Prostate gland (tissue), 2 donors: ENCODE results near the gene MTCL3.

Source experiments
- DNase-seq: peaks from one replicate; pipeline ENCODE4 v3.0.0-alpha.2; 2019; ENCODE audit warnings: low spot score
- H3K27ac ChIP-seq, 2 donors: fragments of 200-600 bp; sonication (generic); 2 replicates each; pipeline ENCODE4 v1.5.1; 2017 to 2019
- H3K27me3 ChIP-seq: fragments of 200-600 bp; sonication (generic); replicated peaks from 2 replicates; pipeline ENCODE4 v1.5.1; 2019; ENCODE audit not compliant: insufficient read depth
- H3K36me3 ChIP-seq, 2 donors: fragments of 200-600 bp; sonication (generic); 1 replicate in 1 of 2; 2 replicates in 1 of 2; pipeline versions ENCODE4 v1.5.1 to v1.8.1; 2017 to 2019
- H3K4me1 ChIP-seq: fragments of 200-600 bp; sonication (generic); replicated peaks from 2 replicates; pipeline ENCODE4 v1.5.1; 2019
- H3K4me3 ChIP-seq, 2 donors: fragments of 200-600 bp; sonication (generic); 2 replicates each; pipeline ENCODE4 v1.5.1; 2017 to 2019
- H3K9me3 ChIP-seq: fragments of 200-600 bp; sonication (generic); 2 replicates; pipeline ENCODE4 v1.5.1; 2017
- POLR2A ChIP-seq: fragments of 450-650 bp; IDR thresholded peaks from one replicate; pipeline ENCODE4 v1.6.1; 2016; ENCODE audit warnings: antibody characterized with exemption, mild to moderate bottlenecking
- POLR2AphosphoS5 ChIP-seq: sonication (generic); formaldehyde crosslinking; IDR thresholded peaks from one replicate; pipeline ENCODE4 v1.6.1; 2017; ENCODE audit warnings: antibody characterized with exemption
- WGBS: methylation state at CpG from one replicate; pipeline ENCODE4 v1.1.5; 2018; 5-methylcytosine and 5-hydroxymethylcytosine counted together
- intact Hi-C: fragments of 100-400 bp; cut with DNase I; formaldehyde crosslinking; loops from one replicate; pipeline ENCODE4 v1.14.2; 2022
- TF ChIP-seq, protein P1 (sequence below), 4 experiments: fragments of 200-600 bp in 2 of 4; fragments of 450-650 bp in 2 of 4; sonication (generic) in 2 of 4; IDR thresholded peaks; 1 replicate in 3 of 4; 2 replicates in 1 of 4; pipeline ENCODE4 v1.5.1; 2016 to 2019; ENCODE audit warnings: antibody characterized with exemption in 4 of 4, mild to moderate bottlenecking in 2 of 4, moderate library complexity in 2 of 4

MTCL3 gene

DNA sequence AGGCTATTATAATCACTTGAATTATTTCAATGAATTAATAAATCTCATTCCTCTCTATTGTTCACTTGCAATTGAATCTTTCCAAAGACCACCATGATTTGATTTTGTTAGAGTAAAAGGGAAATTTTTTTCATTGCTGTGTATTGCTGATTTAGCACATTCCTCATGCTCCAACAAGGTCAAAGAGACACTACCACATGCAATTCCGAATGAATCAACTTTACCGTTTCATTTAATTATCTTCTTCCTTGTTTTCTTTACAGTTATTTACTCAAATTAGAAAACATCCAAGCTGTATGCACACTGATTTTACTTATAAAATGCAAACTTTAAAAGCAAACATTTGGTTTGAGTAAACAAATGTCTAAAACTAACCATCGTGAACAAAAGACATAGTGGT lies 60.9 kb downstream of the MTCL3 start:
- no peaks in the 10 kb centered on the region for H3K27me3 ChIP-seq
- peak overlapping the region; percentile 83 to 88 for H3K27ac ChIP-seq
- 21% methylated on average over 3 of the region's 3 CpGs for WGBS
- no peak for DNase-seq
- H3K9me3 ChIP-seq = no peaks in the 10 kb centered on the region
- TF ChIP-seq POLR2A = no peak
- no peak for TF ChIP-seq POLR2AphosphoS5
- TF ChIP-seq, protein P1, sequence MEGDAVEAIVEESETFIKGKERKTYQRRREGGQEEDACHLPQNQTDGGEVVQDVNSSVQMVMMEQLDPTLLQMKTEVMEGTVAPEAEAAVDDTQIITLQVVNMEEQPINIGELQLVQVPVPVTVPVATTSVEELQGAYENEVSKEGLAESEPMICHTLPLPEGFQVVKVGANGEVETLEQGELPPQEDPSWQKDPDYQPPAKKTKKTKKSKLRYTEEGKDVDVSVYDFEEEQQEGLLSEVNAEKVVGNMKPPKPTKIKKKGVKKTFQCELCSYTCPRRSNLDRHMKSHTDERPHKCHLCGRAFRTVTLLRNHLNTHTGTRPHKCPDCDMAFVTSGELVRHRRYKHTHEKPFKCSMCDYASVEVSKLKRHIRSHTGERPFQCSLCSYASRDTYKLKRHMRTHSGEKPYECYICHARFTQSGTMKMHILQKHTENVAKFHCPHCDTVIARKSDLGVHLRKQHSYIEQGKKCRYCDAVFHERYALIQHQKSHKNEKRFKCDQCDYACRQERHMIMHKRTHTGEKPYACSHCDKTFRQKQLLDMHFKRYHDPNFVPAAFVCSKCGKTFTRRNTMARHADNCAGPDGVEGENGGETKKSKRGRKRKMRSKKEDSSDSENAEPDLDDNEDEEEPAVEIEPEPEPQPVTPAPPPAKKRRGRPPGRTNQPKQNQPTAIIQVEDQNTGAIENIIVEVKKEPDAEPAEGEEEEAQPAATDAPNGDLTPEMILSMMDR (IDR thresholded peaks at IDR 0.05) = no peak
- intact Hi-C loops = loop anchor here (2.0 to 5.0 kb wide), 2 partner anchors 66 to 115 kb away; partner anchors contain the start of gene ECHDC1
- peak overlapping the region in 1 of 2 donors; percentile 26 for H3K4me3 ChIP-seq
- no peaks in the 10 kb centered on the region for H3K4me1 ChIP-seq
- H3K36me3 ChIP-seq = no peaks in the 10 kb centered on the region

DNA sequence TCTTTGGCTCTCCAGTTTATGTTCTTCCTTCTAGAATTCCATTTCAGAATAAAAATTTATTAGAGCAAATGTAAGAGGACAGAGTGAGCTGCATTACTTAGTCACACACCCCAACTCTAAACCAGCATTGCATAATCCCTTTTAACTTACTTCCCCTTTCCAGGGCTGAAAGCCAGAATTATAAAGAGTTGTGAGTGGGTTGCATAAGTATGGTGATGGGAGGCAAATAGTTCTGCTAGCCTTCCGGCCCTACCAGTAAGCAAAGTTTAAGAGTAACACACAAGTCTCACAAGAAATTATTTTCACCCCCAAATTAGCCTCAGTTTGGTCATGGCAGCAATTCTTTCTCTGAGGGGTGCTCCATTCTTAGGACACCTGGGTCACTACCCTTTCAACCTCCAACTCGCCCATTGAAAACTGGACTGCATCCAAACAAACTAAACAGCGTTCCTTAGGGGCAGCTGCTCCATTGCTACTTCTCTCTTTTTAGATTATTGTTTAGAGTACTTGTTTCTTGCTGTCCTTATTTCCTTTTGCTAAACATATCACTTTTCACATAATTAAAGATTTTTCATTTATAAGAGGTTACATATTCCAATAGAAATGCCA lies 61.6 kb downstream of the MTCL3 start:
- Histone ChIP-seq H3K4me1 (no peaks in the 10 kb centered on the region), H3K9me3 (no peaks in the 10 kb centered on the region), H3K27me3 (no peaks in the 10 kb centered on the region), H3K4me3 (peak overlapping the region in 1 of 2 donors; percentile 26), H3K27ac (peak overlapping the region; percentile 12 to 49), H3K36me3 (no peaks in the 10 kb centered on the region)
- WGBS = 37% methylated on average over 3 of the region's 3 CpGs
- DNase-seq = no peak
- TF ChIP-seq POLR2A (no peak), POLR2AphosphoS5 (peak; percentile 74)
- intact Hi-C loops = loop anchor here (2.0 to 5.0 kb wide), 2 partner anchors 65 to 115 kb away; partner anchors contain the start of gene ECHDC1

DNA sequence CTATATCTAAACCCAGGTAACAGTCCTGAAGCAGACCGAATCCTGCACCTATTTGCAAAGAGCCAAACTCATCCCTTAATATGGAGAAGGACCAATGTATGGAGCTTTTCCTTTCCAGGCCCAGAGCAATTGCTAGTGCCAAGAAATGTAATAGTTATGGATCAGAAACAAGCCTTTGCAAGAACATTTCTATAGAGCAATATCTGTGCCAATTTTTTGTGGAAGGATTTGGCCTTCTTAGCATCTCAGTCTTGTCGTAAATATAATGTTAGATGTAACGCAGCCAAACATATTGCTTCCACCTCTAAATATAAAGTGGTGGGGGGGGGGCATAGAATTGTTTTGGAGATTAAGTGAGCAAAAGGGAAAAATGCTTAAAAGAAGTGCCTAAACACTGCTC lies 62.7 kb downstream of the MTCL3 start:
- WGBS = 35% methylated on average over 3 of the region's 3 CpGs
- Histone ChIP-seq H3K4me1 (no peaks in the 10 kb centered on the region), H3K36me3 (no peaks in the 10 kb centered on the region), H3K9me3 (no peaks in the 10 kb centered on the region), H3K4me3 (no peak overlapping the region), H3K27me3 (no peaks in the 10 kb centered on the region), H3K27ac (peak overlapping the region in 1 of 2 donors; percentile 12)
- DNase-seq = no peak
- intact Hi-C loops = loop anchor here (5.0 kb wide), 1 partner anchor 64 kb away; no protein-coding TSS in a partner anchor
- TF ChIP-seq, protein P1 (IDR thresholded peaks at IDR 0.05) = no peak
- TF ChIP-seq POLR2AphosphoS5 (no peak), POLR2A (no peak)

DNA sequence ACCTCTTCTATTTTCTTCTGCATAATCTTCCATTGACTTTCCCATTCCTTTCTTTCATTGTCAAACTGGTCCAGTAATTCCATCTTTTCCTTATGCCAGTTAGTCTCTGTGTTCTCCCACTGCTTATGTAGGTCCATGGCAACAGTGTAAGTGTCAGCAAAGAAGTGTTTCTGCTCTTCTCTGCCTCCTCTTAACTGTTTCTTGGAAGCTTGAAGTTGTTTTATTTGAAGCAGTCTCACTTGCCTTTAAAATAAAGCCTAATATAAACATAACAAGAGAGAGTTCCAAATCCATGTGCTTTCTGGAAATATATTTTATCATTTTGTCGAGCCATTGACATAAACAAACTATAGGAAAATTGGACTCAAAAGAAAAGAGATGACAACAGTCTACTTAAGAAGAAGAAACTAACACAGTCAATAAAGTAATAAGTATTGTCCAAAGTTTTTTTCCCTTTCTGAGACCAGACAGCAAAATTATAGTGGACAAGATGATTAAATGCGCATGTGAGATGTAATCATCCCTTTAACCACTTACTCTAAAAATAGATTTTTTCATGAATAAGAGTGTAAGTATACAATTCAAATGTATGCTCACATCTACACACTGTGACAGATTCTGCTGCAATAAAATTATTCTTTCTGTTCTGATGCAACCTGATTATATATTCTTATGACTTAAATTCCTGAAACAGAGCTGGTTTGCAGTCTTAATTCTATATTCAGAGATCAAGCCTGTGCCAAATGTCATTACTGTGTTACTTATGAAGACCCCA lies 65.1 kb downstream of the MTCL3 start:
- intact Hi-C loops = no loop called here
- H3K4me1 ChIP-seq = no peaks in the 10 kb centered on the region

DNA sequence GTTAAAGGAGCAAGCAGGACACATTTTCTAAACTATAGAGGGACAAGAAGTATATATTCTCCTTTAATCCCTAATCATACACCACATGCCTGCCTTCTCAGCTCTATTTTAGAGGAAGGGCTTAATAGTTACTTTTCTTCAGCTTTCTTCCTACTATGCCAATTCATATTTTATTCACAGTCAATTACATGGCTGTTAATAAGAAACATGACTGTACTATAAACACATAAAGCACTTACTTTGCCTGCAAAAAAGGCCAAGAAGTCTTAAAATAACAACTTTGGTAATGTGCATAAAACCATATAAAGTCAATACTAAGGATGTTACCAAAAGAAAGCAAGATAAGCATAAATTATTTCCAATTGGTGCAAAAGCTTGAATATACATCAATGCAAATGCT lies 66.3 kb downstream of the MTCL3 start:
- H3K4me1 ChIP-seq = no peaks in the 10 kb centered on the region
- H3K9me3 ChIP-seq = no peaks in the 10 kb centered on the region
- TF ChIP-seq, protein P1 (IDR thresholded peaks at IDR 0.05) = no peak
- TF ChIP-seq POLR2A = no peak
- TF ChIP-seq POLR2AphosphoS5 = no peak
- H3K4me3 ChIP-seq = no peak overlapping the region
- no peak overlapping the region for H3K27ac ChIP-seq
- H3K36me3 ChIP-seq = no peaks in the 10 kb centered on the region
- H3K27me3 ChIP-seq = no peaks in the 10 kb centered on the region
- DNase-seq = no peak
- intact Hi-C loops = no loop called here

More for the DNA sequence above, 65.1 kb downstream of the MTCL3 start:
- DNase-seq = no peak
- no peak for TF ChIP-seq POLR2AphosphoS5
- TF ChIP-seq POLR2A = no peak
- TF ChIP-seq, protein P1 (IDR thresholded peaks at IDR 0.05) = no peak
- no peak overlapping the region for H3K4me3 ChIP-seq
- 63% methylated on average over 2 of the region's 2 CpGs for WGBS
- no peaks in the 10 kb centered on the region for H3K9me3 ChIP-seq
- no peaks in the 10 kb centered on the region for H3K27me3 ChIP-seq
- H3K27ac ChIP-seq = no peak overlapping the region
- H3K36me3 ChIP-seq = no peaks in the 10 kb centered on the region
